ENCODE data around the gene SALL4. TPM values are rescaled to one million over a fixed set of nuclear protein-coding genes. Genes with fewer than 3 reads are reported as not detected.
"Not testable (repeated sequence)": the region's sequence is repeated elsewhere in the genome, so short reads cannot be mapped to it uniquely, and the experiment has no call there.

The SALL4 gene
- total and polyA plus RNA-seq, 4 donors: 0.06 to 3.8 (median 0.43) TPM

DNA sequence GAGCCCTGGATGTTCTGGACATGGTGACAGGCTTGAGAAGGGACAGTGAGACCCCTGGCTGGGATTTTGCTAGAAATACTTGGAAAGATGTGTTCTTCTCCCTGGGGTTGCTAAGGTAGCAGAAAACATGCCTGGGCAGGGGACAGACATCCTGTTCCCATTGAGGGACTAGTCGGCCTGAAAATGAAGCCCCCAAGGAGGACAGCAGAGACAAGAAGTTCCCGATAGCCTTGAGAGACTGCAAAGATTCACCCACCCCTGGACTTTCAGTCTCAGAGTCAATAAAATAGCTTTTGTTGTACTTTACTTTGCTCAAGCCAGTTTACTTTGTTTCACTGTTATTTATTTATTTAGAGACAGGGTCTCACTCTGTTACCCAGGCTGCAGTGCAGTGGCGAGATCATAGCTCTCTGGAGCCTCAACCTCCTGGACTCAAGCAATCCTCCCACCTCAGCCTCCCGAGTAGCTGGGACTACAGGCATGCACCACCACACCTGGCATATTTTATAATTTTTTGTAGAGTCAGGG is 62.5 kb downstream of the SALL4 start:
- no peak overlapping the region for H3K9ac ChIP-seq (ENCODE audit: insufficient read depth in 1 of 2, low read length in 2 of 2)
- TF ChIP-seq, protein P1, sequence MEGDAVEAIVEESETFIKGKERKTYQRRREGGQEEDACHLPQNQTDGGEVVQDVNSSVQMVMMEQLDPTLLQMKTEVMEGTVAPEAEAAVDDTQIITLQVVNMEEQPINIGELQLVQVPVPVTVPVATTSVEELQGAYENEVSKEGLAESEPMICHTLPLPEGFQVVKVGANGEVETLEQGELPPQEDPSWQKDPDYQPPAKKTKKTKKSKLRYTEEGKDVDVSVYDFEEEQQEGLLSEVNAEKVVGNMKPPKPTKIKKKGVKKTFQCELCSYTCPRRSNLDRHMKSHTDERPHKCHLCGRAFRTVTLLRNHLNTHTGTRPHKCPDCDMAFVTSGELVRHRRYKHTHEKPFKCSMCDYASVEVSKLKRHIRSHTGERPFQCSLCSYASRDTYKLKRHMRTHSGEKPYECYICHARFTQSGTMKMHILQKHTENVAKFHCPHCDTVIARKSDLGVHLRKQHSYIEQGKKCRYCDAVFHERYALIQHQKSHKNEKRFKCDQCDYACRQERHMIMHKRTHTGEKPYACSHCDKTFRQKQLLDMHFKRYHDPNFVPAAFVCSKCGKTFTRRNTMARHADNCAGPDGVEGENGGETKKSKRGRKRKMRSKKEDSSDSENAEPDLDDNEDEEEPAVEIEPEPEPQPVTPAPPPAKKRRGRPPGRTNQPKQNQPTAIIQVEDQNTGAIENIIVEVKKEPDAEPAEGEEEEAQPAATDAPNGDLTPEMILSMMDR (IDR thresholded peaks at IDR 0.05; ENCODE audit: control extremely low read depth, extremely low read depth): no peak
- 94 to 97% methylated on average over 4 of the region's 4 CpGs for WGBS, 2 donors
- H3K27me3 ChIP-seq (ENCODE audit: control insufficient read depth in 3 of 3, insufficient read depth in 3 of 3, low read length in 2 of 3): no peaks in the 10 kb centered on the region
- no peak overlapping the region for H3K27ac ChIP-seq (ENCODE audit: low read depth in 1 of 2, low read length in 1 of 2)
- ATAC-seq (ENCODE audit: insufficient read depth, low FRiP score) (no peak), DNase-seq (no peak)
- no peaks in the 10 kb centered on the region for H3K9me3 ChIP-seq (ENCODE audit: control insufficient read depth in 4 of 4, insufficient read depth in 3 of 4, low read length in 3 of 4)
- H3K4me3 ChIP-seq: no peak overlapping the region
- peaks cover 0 to 14% (median 4%) of the 10 kb centered on the region in 5 donors for H3K4me1 ChIP-seq (ENCODE audit: control insufficient read depth in 5 of 5, insufficient read depth in 5 of 5, low read length in 5 of 5)
- no peaks in the 10 kb centered on the region for H3K36me3 ChIP-seq (ENCODE audit: control insufficient read depth in 4 of 4, insufficient read depth in 4 of 4, low read length in 4 of 4)

DNA sequence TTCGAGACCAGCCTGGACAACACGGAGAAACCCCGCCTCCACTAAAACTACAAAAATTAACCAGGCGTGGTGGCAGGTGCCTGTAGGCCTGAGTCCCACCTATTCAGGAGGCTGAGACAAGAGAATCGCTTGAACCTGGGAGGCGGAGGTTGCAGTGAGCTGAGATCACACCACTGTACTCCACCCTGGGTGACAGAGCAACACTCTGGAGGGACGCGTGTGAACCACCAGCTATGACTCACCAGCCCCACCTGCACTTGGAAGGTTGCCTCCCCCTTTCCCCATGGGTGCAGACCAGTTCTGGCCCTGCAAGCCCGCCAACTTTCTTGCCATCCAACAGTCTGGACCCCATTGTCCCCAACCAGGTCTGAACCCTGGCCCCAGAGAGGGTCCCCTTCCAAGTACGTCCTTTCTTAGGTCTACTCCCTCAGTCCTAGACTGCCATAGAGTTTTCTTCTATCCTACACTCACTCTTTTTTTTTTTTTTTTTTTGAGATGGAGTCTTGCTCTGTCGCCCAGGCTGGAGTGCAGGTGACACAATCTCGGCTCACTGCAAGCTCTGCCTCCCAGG is 63.4 kb downstream of the SALL4 start:
- 94% methylated on average over 12 of the region's 12 CpGs for WGBS, 2 donors
- H3K9ac ChIP-seq (ENCODE audit: insufficient read depth in 1 of 2, low read length in 2 of 2): no peak overlapping the region
- DNase-seq: no peak
- no peaks in the 10 kb centered on the region for H3K36me3 ChIP-seq (ENCODE audit: control insufficient read depth in 4 of 4, insufficient read depth in 4 of 4, low read length in 4 of 4)
- TF ChIP-seq, protein P1 (IDR thresholded peaks at IDR 0.05; ENCODE audit: control extremely low read depth, extremely low read depth): no peak
- H3K4me3 ChIP-seq: no peak overlapping the region
- H3K4me1 ChIP-seq (ENCODE audit: control insufficient read depth in 5 of 5, insufficient read depth in 5 of 5, low read length in 5 of 5): peaks cover 0 to 16% (median 4%) of the 10 kb centered on the region in 5 donors
- H3K27ac ChIP-seq (ENCODE audit: low read depth in 1 of 2, low read length in 1 of 2): no peak overlapping the region
- no peaks in the 10 kb centered on the region for H3K9me3 ChIP-seq (ENCODE audit: control insufficient read depth in 4 of 4, insufficient read depth in 3 of 4, low read length in 3 of 4)
- H3K27me3 ChIP-seq (ENCODE audit: control insufficient read depth in 3 of 3, insufficient read depth in 3 of 3, low read length in 2 of 3): no peaks in the 10 kb centered on the region
- ATAC-seq (ENCODE audit: insufficient read depth, low FRiP score): no peak

DNA sequence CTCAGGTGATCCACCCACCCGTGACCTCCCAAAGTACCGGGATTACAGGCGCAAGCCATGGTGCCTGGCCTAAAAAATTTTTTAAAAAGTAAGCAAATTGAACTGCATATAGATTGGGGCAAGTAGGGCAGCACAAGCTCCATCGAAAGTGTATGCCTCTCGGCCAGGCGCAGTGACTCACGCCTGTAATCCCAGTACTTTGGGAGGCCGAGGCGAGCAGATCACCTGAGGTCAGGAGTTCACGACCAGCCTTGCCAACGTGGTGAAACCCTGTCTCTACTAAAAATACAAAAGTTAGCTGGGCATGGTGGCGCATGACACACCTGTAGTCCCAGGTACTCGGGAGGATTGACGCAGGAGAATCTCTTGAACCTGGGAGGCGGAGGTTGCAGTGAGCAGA is 64.1 kb downstream of the SALL4 start:
- not testable (repeated sequence) for ATAC-seq (ENCODE audit: insufficient read depth, low FRiP score); H3K4me3 ChIP-seq; H3K27me3 ChIP-seq (ENCODE audit: control insufficient read depth in 3 of 3, insufficient read depth in 3 of 3, low read length in 2 of 3); H3K36me3 ChIP-seq (ENCODE audit: control insufficient read depth in 4 of 4, insufficient read depth in 4 of 4, low read length in 4 of 4); DNase-seq; H3K9me3 ChIP-seq (ENCODE audit: control insufficient read depth in 4 of 4, insufficient read depth in 3 of 4, low read length in 3 of 4); H3K27ac ChIP-seq (ENCODE audit: low read depth in 1 of 2, low read length in 1 of 2); H3K9ac ChIP-seq (ENCODE audit: insufficient read depth in 1 of 2, low read length in 2 of 2)
- WGBS, 2 donors: 96% methylated on average over 15 of the region's 15 CpGs
- peaks cover 0 to 16% (median 4%) of the 10 kb centered on the region in 5 donors for H3K4me1 ChIP-seq (ENCODE audit: control insufficient read depth in 5 of 5, insufficient read depth in 5 of 5, low read length in 5 of 5)

DNA sequence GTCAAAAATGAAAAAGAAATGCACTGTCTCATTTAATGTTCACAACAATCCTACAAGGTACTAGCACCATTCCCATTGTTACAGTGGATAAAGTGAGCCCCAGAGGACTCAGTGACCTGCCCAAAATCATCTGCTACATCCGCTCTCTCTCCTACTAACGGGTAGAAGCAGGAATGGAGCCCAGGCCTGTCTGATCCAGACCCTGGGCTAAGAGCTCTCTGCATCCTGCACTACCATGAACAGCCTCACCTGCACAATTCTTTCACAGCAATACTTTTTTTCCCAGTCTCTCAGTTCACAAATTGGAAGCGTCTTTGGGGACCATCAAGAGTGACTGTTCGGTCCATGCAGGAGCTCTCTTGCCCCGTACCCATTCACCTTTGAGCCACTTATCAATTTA is 65.4 kb downstream of the SALL4 start:
- 74 to 76% methylated on average over 5 of the region's 5 CpGs for WGBS, 2 donors
- no peak overlapping the region for H3K9ac ChIP-seq (ENCODE audit: insufficient read depth in 1 of 2, low read length in 2 of 2)
- H3K4me3 ChIP-seq: no peak overlapping the region
- H3K4me1 ChIP-seq (ENCODE audit: control insufficient read depth in 5 of 5, insufficient read depth in 5 of 5, low read length in 5 of 5): peaks cover 0 to 10% (median 4%) of the 10 kb centered on the region in 5 donors
- TF ChIP-seq, protein P1 (IDR thresholded peaks at IDR 0.05; ENCODE audit: control extremely low read depth, extremely low read depth): no peak
- ATAC-seq (ENCODE audit: insufficient read depth, low FRiP score) (no peak), DNase-seq (no peak)
- H3K27ac ChIP-seq (ENCODE audit: low read depth in 1 of 2, low read length in 1 of 2): no peak overlapping the region
- no peaks in the 10 kb centered on the region for H3K27me3 ChIP-seq (ENCODE audit: control insufficient read depth in 3 of 3, insufficient read depth in 3 of 3, low read length in 2 of 3)
- no peaks in the 10 kb centered on the region for H3K36me3 ChIP-seq (ENCODE audit: control insufficient read depth in 4 of 4, insufficient read depth in 4 of 4, low read length in 4 of 4)
- H3K9me3 ChIP-seq (ENCODE audit: control insufficient read depth in 4 of 4, insufficient read depth in 3 of 4, low read length in 3 of 4): no peaks in the 10 kb centered on the region
